Mammary microvascular endothelial cell (primary cell): ENCODE measurements around the gene KRT12. TPM values are rescaled to one million over a fixed set of nuclear protein-coding genes. Genes with fewer than 3 reads are reported as not detected.

ENCODE experiments used
- total RNA-seq: library from RNA; depleted of rRNA; stranded (reverse); fragments of >200 nt; gene quantifications from 2 replicates; pipeline ENCODE4 v1.2.3, GENCODE V29; 2015

The KRT12 gene
- total RNA-seq: not detected in 2 replicates

DNA sequence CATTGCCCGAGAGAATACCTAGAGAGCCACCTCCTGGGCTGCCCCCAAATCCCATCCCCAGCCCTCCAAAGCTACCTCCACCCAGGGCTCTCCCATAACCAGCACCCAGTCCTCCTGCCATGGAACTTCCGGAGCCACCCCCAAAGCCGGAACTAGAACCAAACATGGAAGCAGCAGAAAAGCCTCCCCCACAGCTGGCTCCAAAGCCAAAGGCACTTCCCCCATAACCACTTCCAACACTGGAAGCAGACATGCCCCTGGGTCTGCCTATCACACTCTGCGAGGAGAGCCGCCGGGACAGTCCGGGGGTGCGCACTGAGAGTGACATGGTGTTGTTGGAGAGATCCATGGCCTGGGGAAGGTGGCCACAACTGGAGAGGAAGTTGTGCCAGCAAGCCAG lies at the start of gene KRT12:
TSS of gene KRT12 (minus strand) at position 386 of the 400 bp plus-strand sequence. CDS start at position 349, 37 bp downstream.

GRCh38 chr17:40884708-40885512 lies 17.9 kb upstream of the KRT12 start, which contains the start of gene KRT20:
Gene KRT20, minus strand, starts transcription at chr17:40885242. Its CDS starts 57 bp downstream, at chr17:40885185.

GRCh38 chr17:40822132-40822812 lies 44.8 kb downstream of the KRT12 start, which contains the start of gene KRT10:
Gene KRT10, minus strand, starts transcription at chr17:40822614. Its CDS starts 29 bp downstream, at chr17:40822585.

Other genes starting within 250 kb of the KRT12 start
- gene SMARCE1, start 219.4 kb downstream of the KRT12 start, total RNA-seq: 85.4 and 86.6 TPM in 2 replicates
- not detected in 2 replicates for gene KRT222, start 202.0 kb downstream of the KRT12 start, total RNA-seq
- not detected in 2 replicates for gene KRT24, start 163.5 kb downstream of the KRT12 start, total RNA-seq
- gene KRT25, start 111.9 kb downstream of the KRT12 start, total RNA-seq: not detected in 2 replicates
- not detected in 2 replicates for gene KRT26, start 95.0 kb downstream of the KRT12 start, total RNA-seq
- not detected in 2 replicates for gene KRT27, start 84.7 kb downstream of the KRT12 start, total RNA-seq
- not detected in 2 replicates for gene KRT28, start 67.3 kb downstream of the KRT12 start, total RNA-seq
- 21.9 and 23.3 TPM in 2 replicates for gene KRT10, start 44.6 kb downstream of the KRT12 start, total RNA-seq
- not detected in 2 replicates for gene KRT20, start 18.0 kb upstream of the KRT12 start, total RNA-seq
- not detected in 2 replicates for gene KRT23, start 70.4 kb upstream of the KRT12 start, total RNA-seq
- gene KRT39, start 99.7 kb upstream of the KRT12 start, total RNA-seq: not detected in 2 replicates
- gene KRT40, start 117.1 kb upstream of the KRT12 start, total RNA-seq: not detected in 2 replicates
- not detected in 2 replicates for gene KRTAP3-3, start 126.9 kb upstream of the KRT12 start, total RNA-seq
- not detected in 2 replicates for gene KRTAP3-2, start 132.7 kb upstream of the KRT12 start, total RNA-seq
- gene KRTAP3-1, start 141.9 kb upstream of the KRT12 start, total RNA-seq: not detected in 2 replicates
- gene KRTAP1-5, start 160.0 kb upstream of the KRT12 start, total RNA-seq: not detected in 2 replicates
- not detected in 2 replicates for gene KRTAP1-4, start 163.0 kb upstream of the KRT12 start, total RNA-seq
- gene KRTAP1-3, start 167.7 kb upstream of the KRT12 start, total RNA-seq: not detected in 2 replicates
- not detected in 2 replicates for gene KRTAP1-1, start 174.2 kb upstream of the KRT12 start, total RNA-seq
- gene KRTAP2-1, start 180.1 kb upstream of the KRT12 start, total RNA-seq: not detected in 2 replicates
- not detected in 2 replicates for gene KRTAP2-2, start 188.0 kb upstream of the KRT12 start, total RNA-seq
- not detected in 2 replicates for gene KRTAP2-3, start 192.9 kb upstream of the KRT12 start, total RNA-seq
- not detected in 2 replicates for gene KRTAP2-4, start 198.7 kb upstream of the KRT12 start, total RNA-seq
- not detected in 2 replicates for gene KRTAP4-7, start 216.9 kb upstream of the KRT12 start, total RNA-seq
- not detected in 2 replicates for gene KRTAP4-8, start 230.9 kb upstream of the KRT12 start, total RNA-seq
- not detected in 2 replicates for gene KRTAP4-16, start 235.0 kb upstream of the KRT12 start, total RNA-seq
- not detected in 2 replicates for gene KRTAP4-9, start 238.2 kb upstream of the KRT12 start, total RNA-seq